Measurements from ENCODE around the gene LRRC41.

DNA sequence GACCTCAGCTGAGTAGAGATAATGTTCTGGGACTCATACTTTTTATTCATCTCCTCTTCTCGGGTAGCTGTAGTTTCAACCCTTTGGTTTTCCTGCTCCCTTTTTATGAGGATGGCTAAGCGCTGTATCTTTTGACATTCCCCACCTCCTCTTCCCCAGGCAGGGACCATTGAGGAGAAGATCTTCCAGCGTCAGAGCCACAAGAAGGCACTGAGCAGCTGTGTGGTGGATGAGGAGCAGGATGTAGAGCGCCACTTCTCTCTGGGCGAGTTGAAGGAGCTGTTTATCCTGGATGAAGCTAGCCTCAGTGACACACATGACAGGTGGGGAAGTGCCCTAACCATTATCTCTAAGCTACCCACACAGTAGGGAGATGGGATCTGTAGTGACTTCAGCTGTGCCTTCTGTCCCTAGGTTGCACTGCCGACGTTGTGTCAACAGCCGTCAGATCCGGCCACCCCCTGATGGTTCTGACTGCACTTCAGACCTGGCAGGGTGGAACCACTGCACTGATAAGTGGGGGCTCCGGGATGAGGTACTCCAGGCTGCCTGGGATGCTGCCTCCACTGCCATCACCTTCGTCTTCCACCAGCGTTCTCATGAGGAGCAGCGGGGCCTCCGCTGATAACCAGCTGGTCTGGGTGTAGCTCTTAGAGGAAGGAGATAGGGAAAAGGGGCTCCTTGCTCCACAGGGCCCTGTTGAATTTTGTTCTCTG, 25.6 kb downstream of the LRRC41 start:
- TF ChIP-seq, protein P1, sequence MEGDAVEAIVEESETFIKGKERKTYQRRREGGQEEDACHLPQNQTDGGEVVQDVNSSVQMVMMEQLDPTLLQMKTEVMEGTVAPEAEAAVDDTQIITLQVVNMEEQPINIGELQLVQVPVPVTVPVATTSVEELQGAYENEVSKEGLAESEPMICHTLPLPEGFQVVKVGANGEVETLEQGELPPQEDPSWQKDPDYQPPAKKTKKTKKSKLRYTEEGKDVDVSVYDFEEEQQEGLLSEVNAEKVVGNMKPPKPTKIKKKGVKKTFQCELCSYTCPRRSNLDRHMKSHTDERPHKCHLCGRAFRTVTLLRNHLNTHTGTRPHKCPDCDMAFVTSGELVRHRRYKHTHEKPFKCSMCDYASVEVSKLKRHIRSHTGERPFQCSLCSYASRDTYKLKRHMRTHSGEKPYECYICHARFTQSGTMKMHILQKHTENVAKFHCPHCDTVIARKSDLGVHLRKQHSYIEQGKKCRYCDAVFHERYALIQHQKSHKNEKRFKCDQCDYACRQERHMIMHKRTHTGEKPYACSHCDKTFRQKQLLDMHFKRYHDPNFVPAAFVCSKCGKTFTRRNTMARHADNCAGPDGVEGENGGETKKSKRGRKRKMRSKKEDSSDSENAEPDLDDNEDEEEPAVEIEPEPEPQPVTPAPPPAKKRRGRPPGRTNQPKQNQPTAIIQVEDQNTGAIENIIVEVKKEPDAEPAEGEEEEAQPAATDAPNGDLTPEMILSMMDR (IDR thresholded peaks at IDR 0.05): no peak
- TF ChIP-seq ZFX (IDR thresholded peaks at IDR 0.05; ENCODE audit: borderline replicate concordance): no peak
